HCT116 (cell line): ENCODE results near the gene CD244. TPM values are rescaled to one million over a fixed set of nuclear protein-coding genes. Genes with fewer than 3 reads are reported as not detected.

Source experiments
- ATAC-seq: fragments of 200-7000 bp; cut with Tn5 transposase; 2 replicates; pipeline ENCODE4 v1.9.1; 2020; ENCODE audit warnings: mild to moderate bottlenecking, moderate library complexity
- BruUV-seq: library from RNA; stranded (reverse); fragments of 400-500 nt; replicated peaks from 2 replicates; lab custom pipeline; 2021; lab: Mats Ljungman, UMichigan
- CTCF ChIA-PET: fragments of 300-600 bp; sonication (Branson Sonifier 250); formaldehyde crosslinking; loops from one replicate; lab custom pipeline; 2021; ENCODE audit warnings: antibody characterized with exemption; lab: Charles Lee
- POLR2A ChIA-PET: fragments of 300-600, 350-600 bp; sonication (Branson Sonifier 250); formaldehyde crosslinking; loops from one replicate; lab custom pipeline; 2021; ENCODE audit warnings: antibody characterized with exemption; lab: Charles Lee
- RAD21 ChIA-PET, 2 experiments: fragments of 300-600 bp; sonication (Branson Sonifier 250); formaldehyde crosslinking; loops; one replicate each; lab custom pipeline; 2023; ENCODE audit warnings: low total read pairs in 2 of 2; ENCODE audit not compliant: uncharacterized antibody in 2 of 2, unreplicated experiment in 2 of 2, low non-redundant PET in 1 of 2; lab: Charles Lee
- DNase-seq: peaks from one replicate; pipeline ENCODE4 v3.0.0-alpha.2; 2010; ENCODE audit warnings: low read depth, low spot score
- H2AFZ ChIP-seq: fragments of 200-600 bp; shearing (Covaris generic), sonication (generic); 2 replicates; pipeline ENCODE4 v1.6.1; 2017; ENCODE audit warnings: low read depth, mixed run types, mixed read lengths, antibody characterized with exemption, low read length; ENCODE audit not compliant: poor library complexity, severe bottlenecking
- H3K27ac ChIP-seq: 2 replicates; pipeline ENCODE4 v1.5.1; 2012; ENCODE audit warnings: low read depth, low read length
- H3K27me3 ChIP-seq: fragments of 200-600 bp; sonication (generic); 2 replicates; pipeline ENCODE4 v1.6.1; 2016; ENCODE audit warnings: mixed run types, low read length, mixed read lengths; ENCODE audit not compliant: insufficient read depth
- H3K36me3 ChIP-seq, 2 experiments: fragments of 200-500 bp in 1 of 2; fragments of 200-600 bp in 1 of 2; sonication (Bioruptor generic) in 1 of 2; sonication (generic) in 1 of 2; 2 replicates each; pipeline versions ENCODE4 v1.5.1 to v1.6.1; 2014 to 2016; ENCODE audit warnings: low read length in 2 of 2, inconsistent platforms in 1 of 2, mixed read lengths in 1 of 2, mixed run types in 1 of 2; ENCODE audit not compliant: insufficient read depth in 2 of 2, control insufficient read depth in 1 of 2
- H3K4me1 ChIP-seq, 2 experiments: fragments of 200-600 bp in 1 of 2; sonication (generic) in 1 of 2; 2 replicates each; pipeline versions ENCODE4 v1.5.1 to v1.6.1; 2012 to 2017; ENCODE audit warnings: low read length in 2 of 2, inconsistent platforms in 1 of 2, mild to moderate bottlenecking in 1 of 2, mixed read lengths in 1 of 2, mixed run types in 1 of 2, moderate library complexity in 1 of 2; ENCODE audit not compliant: insufficient read depth in 2 of 2, control insufficient read depth in 1 of 2
- H3K4me2 ChIP-seq: fragments of 200-600 bp; sonication (generic); 2 replicates; pipeline ENCODE4 v1.6.1; 2017; ENCODE audit warnings: mixed run types, low read length, mixed read lengths
- H3K4me3 ChIP-seq, 2 experiments: fragments of 200-600 bp in 1 of 2; sonication (generic) in 1 of 2; replicated peaks in 1 of 2; 2 replicates each; pipeline ENCODE4 v1.5.1; 2011 to 2016; ENCODE audit warnings: low read length in 2 of 2, control low read depth in 1 of 2, low read depth in 1 of 2, mild to moderate bottlenecking in 1 of 2, mixed read lengths in 1 of 2, mixed run types in 1 of 2
- H3K79me2 ChIP-seq: fragments of 200-600 bp; sonication (generic); 2 replicates; pipeline ENCODE4 v1.6.1; 2017; ENCODE audit warnings: mild to moderate bottlenecking, mixed run types, low read length, moderate library complexity, mixed read lengths; ENCODE audit not compliant: insufficient read depth
- H3K9ac ChIP-seq: fragments of 200-600 bp; sonication (generic); 2 replicates; pipeline ENCODE4 v1.6.1; 2016; ENCODE audit warnings: low read length, mixed read lengths
- H3K9me2 ChIP-seq: fragments of 200-600 bp; sonication (generic), shearing (Covaris generic); 2 replicates; pipeline ENCODE4 v1.6.1; 2017; ENCODE audit warnings: mixed run types, mild to moderate bottlenecking, moderate library complexity; ENCODE audit not compliant: insufficient read depth
- H3K9me3 ChIP-seq, 2 experiments: fragments of 200-500 bp in 1 of 2; fragments of 200-600 bp in 1 of 2; sonication (Bioruptor generic) in 1 of 2; sonication (generic) in 1 of 2; 2 replicates each; pipeline ENCODE4 v1.6.1; 2014 to 2017; ENCODE audit warnings: low read length in 2 of 2, mixed read lengths in 2 of 2, inconsistent platforms in 1 of 2, low read depth in 1 of 2, mild to moderate bottlenecking in 1 of 2, mixed run types in 1 of 2, moderate library complexity in 1 of 2; ENCODE audit not compliant: control insufficient read depth in 1 of 2, insufficient read depth in 1 of 2
- H4K20me1 ChIP-seq: fragments of 200-600 bp; sonication (generic), shearing (Covaris generic); 2 replicates; pipeline ENCODE4 v1.6.1; 2017; ENCODE audit warnings: mixed run types, mild to moderate bottlenecking, moderate library complexity; ENCODE audit not compliant: insufficient read depth
- CBX3 ChIP-seq: IDR thresholded peaks from 2 replicates; pipeline ENCODE4 v1.6.1; 2012; ENCODE audit warnings: low read depth
- CEBPB ChIP-seq: IDR thresholded peaks from 2 replicates; pipeline ENCODE4 v1.6.1; 2012; ENCODE audit warnings: low read depth
- EZH2phosphoT487 ChIP-seq: fragments of 200-600 bp; IDR thresholded peaks from 2 replicates; pipeline ENCODE4 v1.6.1; 2018; ENCODE audit warnings: antibody characterized with exemption, borderline replicate concordance
- RAD21 ChIP-seq: IDR thresholded peaks from 2 replicates; pipeline ENCODE4 v1.6.1; 2012; ENCODE audit warnings: low read depth, mild to moderate bottlenecking
- SP1 ChIP-seq: IDR thresholded peaks from 2 replicates; pipeline ENCODE4 v1.6.1; 2012; ENCODE audit warnings: low read depth
- SRF ChIP-seq: IDR thresholded peaks from 2 replicates; pipeline ENCODE4 v1.6.1; 2012; ENCODE audit warnings: low read depth
- TCF7L2 ChIP-seq: IDR thresholded peaks from 2 replicates; pipeline ENCODE4 v1.7.0; 2011; ENCODE audit warnings: borderline replicate concordance, inconsistent platforms; ENCODE audit not compliant: insufficient read depth, insufficient read length; ENCODE audit errors: extremely low read depth
- intact Hi-C: fragments of 100-400 bp; cut with micrococcal nuclease; formaldehyde crosslinking; loops from 2 replicates; pipeline ENCODE4 v1.10.0; 2022
- total RNA-seq: library from RNA; stranded (reverse); gene quantifications from one replicate; pipeline ENCODE4 v1.2.1, GENCODE V29; 2021; ENCODE audit not compliant: unreplicated experiment

Gene CD244
- total RNA-seq, 1 experiment from 2014 or later: not detected

DNA sequence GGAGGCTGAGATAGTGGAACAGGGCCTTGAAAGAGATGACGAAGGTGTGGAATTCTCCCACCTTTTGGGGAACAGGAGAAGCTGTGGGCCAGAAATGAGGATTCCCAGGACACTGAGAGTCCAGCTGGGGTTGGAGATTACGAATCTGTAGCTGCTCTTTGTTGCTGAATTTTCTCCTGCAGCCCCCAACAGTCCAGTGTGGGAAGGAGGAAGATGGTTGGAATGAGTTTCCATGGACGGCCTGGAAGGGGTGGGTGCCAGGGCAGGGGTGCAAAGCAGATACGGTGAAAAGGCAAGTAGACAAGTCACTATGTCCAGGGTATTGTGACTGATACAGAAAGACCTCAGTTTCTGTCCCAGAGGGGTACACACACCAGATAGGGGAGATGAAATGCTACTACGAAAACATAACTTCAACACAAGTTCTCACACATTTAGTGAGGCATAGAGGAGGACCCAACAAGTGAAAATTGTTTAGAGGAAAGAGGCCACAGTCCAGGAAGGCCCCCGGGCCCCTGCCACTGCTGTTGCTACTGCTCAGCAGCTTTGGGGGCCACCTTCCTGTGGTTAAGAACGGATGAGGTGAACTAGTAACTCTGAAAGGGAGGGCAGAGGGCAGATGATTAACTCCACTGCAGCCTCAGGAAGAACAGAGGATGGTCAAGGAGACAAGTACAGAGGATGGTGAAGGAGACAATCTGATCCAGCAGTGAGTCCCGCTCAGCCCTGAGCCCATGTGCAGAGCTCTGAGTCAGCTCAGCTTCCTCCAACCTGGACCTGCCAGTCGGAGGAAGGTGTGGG, 7.3 kb downstream of the CD244 start:
- POLR2A ChIA-PET: no interaction called here
- no peaks in the 10 kb centered on the region for H3K4me1 ChIP-seq
- RAD21 ChIA-PET: no interaction called here
- no peaks in the 10 kb centered on the region for H3K9me2 ChIP-seq
- no peak for TF ChIP-seq EZH2phosphoT487
- H3K4me2 ChIP-seq: no peak overlapping the region
- H3K4me3 ChIP-seq: no peak overlapping the region
- no peaks in the 10 kb centered on the region for H3K27me3 ChIP-seq
- CTCF ChIA-PET: interaction anchor here (1.3 to 1.4 kb wide), 2 partner anchors 21 to 99 kb away, joined by 3 to 4 read pairs; no protein-coding TSS in a partner anchor
- no peaks in the 10 kb centered on the region for H3K79me2 ChIP-seq
- no peaks in the 10 kb centered on the region for H4K20me1 ChIP-seq
- H3K9me3 ChIP-seq: no peaks in the 10 kb centered on the region
- no peak overlapping the region for H3K9ac ChIP-seq
- intact Hi-C loops: no loop called here
- DNase-seq: no peak
- no peak overlapping the region for H3K27ac ChIP-seq
- BruUV-seq: no TSS peak
- no peak for ATAC-seq
- no peaks in the 10 kb centered on the region for H3K36me3 ChIP-seq
- no peak overlapping the region for H2AFZ ChIP-seq

DNA sequence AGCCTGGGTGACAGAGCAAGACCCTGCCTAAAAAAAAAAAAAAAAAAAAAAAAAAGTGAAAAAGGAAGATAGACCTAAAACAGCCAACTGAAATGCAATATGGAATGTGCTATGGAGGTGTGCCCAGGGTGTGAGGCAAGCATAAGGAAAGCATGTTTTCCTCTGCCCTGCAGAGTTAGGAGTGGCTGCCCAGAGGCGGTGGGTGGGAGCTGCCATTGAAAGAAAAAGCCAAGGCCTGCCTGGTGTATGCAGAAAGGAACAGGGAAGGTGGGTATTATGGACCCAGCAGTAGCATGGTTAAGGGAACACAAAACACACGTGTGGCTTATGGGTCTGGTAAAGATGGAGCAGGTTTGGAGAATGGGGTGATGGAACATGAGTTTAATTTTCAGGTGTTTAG, 8.9 kb downstream of the CD244 start:
- ChIA-PET CTCF (no interaction called here), POLR2A (no interaction called here), RAD21 (interaction anchor here in 1 of 2 experiments (0.7 kb wide), 1 partner anchor 18 kb away, joined by 3 read pairs; no protein-coding TSS in a partner anchor)
- H3K79me2 ChIP-seq: no peaks in the 10 kb centered on the region
- no peaks in the 10 kb centered on the region for H3K4me1 ChIP-seq
- no peak overlapping the region for H3K4me2 ChIP-seq
- no peak overlapping the region for H3K9ac ChIP-seq
- no peaks in the 10 kb centered on the region for H3K27me3 ChIP-seq
- no peak for TF ChIP-seq CEBPB
- no peak for TF ChIP-seq RAD21
- TF ChIP-seq TCF7L2: no peak
- no peak for TF ChIP-seq SRF
- no peak for TF ChIP-seq CBX3
- no peak for TF ChIP-seq SP1
- no peaks in the 10 kb centered on the region for H3K9me3 ChIP-seq
- intact Hi-C loops: no loop called here
- ATAC-seq (no peak), DNase-seq (no peak)
- no peak overlapping the region for H2AFZ ChIP-seq
- no TSS peak for BruUV-seq
- no peak overlapping the region for H3K4me3 ChIP-seq
- H4K20me1 ChIP-seq: no peaks in the 10 kb centered on the region
- H3K36me3 ChIP-seq: no peaks in the 10 kb centered on the region
- no peak overlapping the region for H3K27ac ChIP-seq
- no peaks in the 10 kb centered on the region for H3K9me2 ChIP-seq
